Heart right ventricle (tissue), 16 donors: ENCODE results near the gene C2CD3. TPM values are rescaled to one million over a fixed set of nuclear protein-coding genes. Genes with fewer than 3 reads are reported as not detected.

Source experiments
- ATAC-seq, 8 donors: fragments of 200-7000 bp; cut with Tn5 transposase; one replicate each; pipeline ENCODE4 v1.9.1; 2020; ENCODE audit warnings: mild to moderate bottlenecking in 8 of 8, moderate library complexity in 8 of 8, moderate number of reproducible peaks in 1 of 8
- DNase-seq, 2 donors: peaks; one replicate each; pipeline ENCODE4 v3.0.0-alpha.2; 2020
- H3K27ac ChIP-seq, 10 donors: fragments of 200-600 bp; sonication (generic) in 2 of 10; one replicate each; pipeline versions ENCODE4 v1.5.0 to v1.8.0; 2020 to 2022; ENCODE audit warnings: mild to moderate bottlenecking in 3 of 10
- H3K27me3 ChIP-seq, 7 donors: fragments of 200-600 bp; one replicate each; pipeline ENCODE4 v1.8.0; 2021 to 2022; ENCODE audit warnings: mild to moderate bottlenecking in 2 of 7
- H3K36me3 ChIP-seq, 9 donors: fragments of 200-600 bp; sonication (generic) in 1 of 9; one replicate each; pipeline versions ENCODE4 v1.5.0 to v1.8.0; 2020 to 2022; ENCODE audit warnings: mild to moderate bottlenecking in 2 of 9
- H3K4me1 ChIP-seq, 9 donors: fragments of 200-600 bp; sonication (generic) in 1 of 9; one replicate each; pipeline versions ENCODE4 v1.5.0 to v1.8.0; 2020 to 2022; ENCODE audit warnings: mild to moderate bottlenecking in 4 of 9
- H3K4me3 ChIP-seq, 10 donors: fragments of 200-600 bp; sonication (generic) in 2 of 10; one replicate each; pipeline versions ENCODE4 v1.5.0 to v1.8.0; 2020 to 2022; ENCODE audit warnings: mild to moderate bottlenecking in 7 of 10, moderate library complexity in 2 of 10
- H3K9me3 ChIP-seq, 11 donors: fragments of 200-600 bp in 10 of 11; sonication (generic) in 2 of 11; one replicate each; pipeline versions ENCODE4 v1.5.0 to v1.8.0; 2013 to 2022; ENCODE audit warnings: mild to moderate bottlenecking in 2 of 11, control low read depth in 1 of 11, moderate library complexity in 1 of 11
- WGBS, 2 donors: extraction: QIAGEN DNeasy Blood & Tissue Kit; methylation state at CpG; one replicate each; pipeline ENCODE4 v1.1.7; 2013; ENCODE audit warnings: inconsistent platforms in 1 of 2; 5-methylcytosine and 5-hydroxymethylcytosine counted together
- intact Hi-C, 10 donors: fragments of 100-400 bp; cut with DNase I; formaldehyde crosslinking; loops; one replicate each; pipeline versions ENCODE4 v1.11.1 to v1.14.2; 2022
- polyA plus RNA-seq, 2 donors: library from polyadenylated mRNA; stranded (reverse); fragments of 200-250 nt; gene quantifications; one replicate each; pipeline ENCODE4 v1.2.3, GENCODE V29; 2013
- total RNA-seq, 10 donors: library from RNA; stranded (reverse); fragmentation: NEBNext Ultra II Directional in 3 of 10; extraction: Animal tissue kit (Norgen Biotek cat#: 25700) in 3 of 10; gene quantifications; one replicate each; pipeline versions ENCODE4 v1.2.1 to v1.2.4, GENCODE V29; 2021 to 2023
- TF ChIP-seq, protein P1 (sequence below), 9 donors: fragments of 200-600 bp; sonication (generic) in 2 of 9; IDR thresholded peaks; one replicate each; pipeline versions ENCODE4 v1.5.0 to v1.8.0; 2021 to 2022; ENCODE audit warnings: antibody characterized with exemption in 9 of 9, mild to moderate bottlenecking in 5 of 9, moderate library complexity in 1 of 9
- donor health status: Arrhythmogenic right ventricular cardiomyopathy.
- donor health status: ischemic (EF 13 %, LVEDD 7.1; RV severe dilation, severe dysfunction).
- donor health status: healthy with polysubstance abuse.
- donor health status: DM: no; HTN: yes; CAD: no.
- donor health status: DM: no; HTN: no; CAD: no.
- donor health status: ischemic (EF 25% LVEDD 6.9; RV normal size, moderate dysfunction).
- donor health status: ischemic (EF 25% LVEDD 5.7; RV mildly dilated, moderate dysfunction).
- donor health status: healthy.
- donor health status: DM: yes; HTN: yes; CAD: no.
- donor health status: Ischemic cardiomyopathy.
- donor health status: ischemic (EF 35%, LVEDD 5.7; RV mildly dilated, moderate dysfunction).
- donor health status: nonischemic (EF 11% LVEDD 7.7; RV severe dilation, severe dysfunction).
- donor health status: DM: yes; HTN: yes; CAD: no.
- donor health status: PGD.
- donor health status: ischemic (EF 29% LVEDD 5.4; RV normal size, mild dysfunction).
- donor health status: nonischemic (EF 23%, LVEDD 6.1; RV moderate dilation, normal function).

Gene C2CD3
- total and polyA plus RNA-seq, 12 donors = 7.8 to 14.8 (median 11.9) TPM

- TF ChIP-seq, protein P1, sequence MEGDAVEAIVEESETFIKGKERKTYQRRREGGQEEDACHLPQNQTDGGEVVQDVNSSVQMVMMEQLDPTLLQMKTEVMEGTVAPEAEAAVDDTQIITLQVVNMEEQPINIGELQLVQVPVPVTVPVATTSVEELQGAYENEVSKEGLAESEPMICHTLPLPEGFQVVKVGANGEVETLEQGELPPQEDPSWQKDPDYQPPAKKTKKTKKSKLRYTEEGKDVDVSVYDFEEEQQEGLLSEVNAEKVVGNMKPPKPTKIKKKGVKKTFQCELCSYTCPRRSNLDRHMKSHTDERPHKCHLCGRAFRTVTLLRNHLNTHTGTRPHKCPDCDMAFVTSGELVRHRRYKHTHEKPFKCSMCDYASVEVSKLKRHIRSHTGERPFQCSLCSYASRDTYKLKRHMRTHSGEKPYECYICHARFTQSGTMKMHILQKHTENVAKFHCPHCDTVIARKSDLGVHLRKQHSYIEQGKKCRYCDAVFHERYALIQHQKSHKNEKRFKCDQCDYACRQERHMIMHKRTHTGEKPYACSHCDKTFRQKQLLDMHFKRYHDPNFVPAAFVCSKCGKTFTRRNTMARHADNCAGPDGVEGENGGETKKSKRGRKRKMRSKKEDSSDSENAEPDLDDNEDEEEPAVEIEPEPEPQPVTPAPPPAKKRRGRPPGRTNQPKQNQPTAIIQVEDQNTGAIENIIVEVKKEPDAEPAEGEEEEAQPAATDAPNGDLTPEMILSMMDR (IDR thresholded peaks at IDR 0.05) = no peak
- peaks cover 0 to 29% (median 6%) of the 10 kb centered on the region in 9 donors for H3K4me1 ChIP-seq
- H3K4me3 ChIP-seq = no peak overlapping the region
- peaks cover 0 to 14% (median 0%) of the 10 kb centered on the region in 9 donors for H3K36me3 ChIP-seq
- 79 to 84% methylated on average over 13 of the region's 13 CpGs for WGBS, 2 donors
- H3K27me3 ChIP-seq = no peaks in the 10 kb centered on the region
- DNase-seq (no peak), ATAC-seq (no peak)
- no peaks in the 10 kb centered on the region for H3K9me3 ChIP-seq
- intact Hi-C loops = loop anchor here in 8 of 10 donors (10.0 kb wide), 6 partner anchors 55 to 125 kb away; no protein-coding TSS in a partner anchor
- H3K27ac ChIP-seq = peak overlapping the region in 1 of 10 donors; percentile 47
Observed at GRCh38 chr11:73969991-73970800, 200.6 kb downstream of the C2CD3 start.

DNA sequence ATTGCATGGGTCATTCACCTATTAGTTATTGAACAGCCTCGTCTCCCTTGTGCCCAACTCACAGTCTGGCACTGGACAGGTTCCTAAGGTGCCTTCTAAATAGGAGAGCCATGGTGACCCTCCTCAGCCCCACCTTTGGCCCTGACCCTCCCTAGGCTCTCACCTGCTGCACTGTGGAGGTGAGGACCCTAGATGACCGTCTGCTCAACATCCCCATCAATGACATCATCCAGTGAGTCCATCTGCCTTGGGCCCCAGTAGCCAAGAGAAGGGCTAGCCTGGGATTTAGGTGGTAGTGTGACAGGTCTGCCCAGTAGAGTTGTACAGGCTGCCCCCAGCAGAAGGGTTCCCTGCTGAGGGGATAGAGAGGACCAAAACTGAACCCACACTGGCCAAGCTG, 201.7 kb downstream of the C2CD3 start:
- TF ChIP-seq, protein P1 (IDR thresholded peaks at IDR 0.05) = no peak
- no peak overlapping the region for H3K4me3 ChIP-seq
- DNase-seq (no peak), ATAC-seq (no peak)
- no peak overlapping the region for H3K27ac ChIP-seq
- 86% methylated on average over 2 of the region's 2 CpGs for WGBS, 2 donors
- H3K36me3 ChIP-seq = peaks cover 0 to 4% (median 0%) of the 10 kb centered on the region in 9 donors
- peaks cover 0 to 4% (median 0%) of the 10 kb centered on the region in 7 donors for H3K27me3 ChIP-seq
- peaks cover 0 to 23% (median 10%) of the 10 kb centered on the region in 9 donors for H3K4me1 ChIP-seq
- no peaks in the 10 kb centered on the region for H3K9me3 ChIP-seq
- intact Hi-C loops = loop anchor here in 8 of 10 donors (10.0 kb wide), 6 partner anchors 56 to 126 kb away; no protein-coding TSS in a partner anchor

DNA sequence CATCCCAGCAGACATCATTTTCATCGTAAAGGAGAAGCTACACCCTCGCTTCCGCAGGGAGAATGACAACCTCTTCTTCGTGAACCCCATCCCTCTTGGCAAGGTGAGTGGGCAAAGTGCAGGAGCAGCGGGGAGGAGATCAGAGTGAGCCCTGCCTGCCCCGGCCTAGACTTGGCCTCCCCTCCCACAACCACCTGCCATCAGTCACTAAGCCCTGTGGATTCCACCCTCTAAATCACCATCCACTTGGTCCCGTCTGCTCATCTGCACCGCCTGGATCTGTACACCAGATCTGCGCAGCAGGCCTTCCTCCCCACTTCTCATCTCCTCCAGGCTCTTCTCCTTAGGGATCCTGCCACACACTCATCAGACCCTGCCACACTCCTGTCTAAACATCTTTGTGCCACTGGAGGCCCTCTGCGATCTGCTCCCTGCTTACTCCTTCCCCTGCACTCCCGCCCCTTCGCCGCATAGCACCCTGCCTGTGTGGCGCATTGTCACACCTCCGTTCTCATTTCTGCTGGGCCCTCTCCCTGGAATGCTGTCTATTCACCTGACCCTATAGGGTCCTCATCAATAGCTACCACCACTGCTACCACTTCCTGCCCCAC, 202.3 kb downstream of the C2CD3 start:
- DNase-seq = no peak
- peaks cover 0 to 1% (median 0%) of the 10 kb centered on the region in 9 donors for H3K36me3 ChIP-seq
- no peak for ATAC-seq
- peaks cover 0 to 17% (median 10%) of the 10 kb centered on the region in 9 donors for H3K4me1 ChIP-seq
- TF ChIP-seq, protein P1 (IDR thresholded peaks at IDR 0.05) = no peak
- H3K9me3 ChIP-seq = no peaks in the 10 kb centered on the region
- 88 to 94% methylated on average over 15 of the region's 15 CpGs for WGBS, 2 donors
- no peak overlapping the region for H3K27ac ChIP-seq
- H3K27me3 ChIP-seq = peaks cover 0 to 4% (median 0%) of the 10 kb centered on the region in 7 donors
- H3K4me3 ChIP-seq = no peak overlapping the region
- intact Hi-C loops = loop anchor here in 8 of 10 donors (10.0 kb wide), 6 partner anchors 56 to 126 kb away; no protein-coding TSS in a partner anchor

DNA sequence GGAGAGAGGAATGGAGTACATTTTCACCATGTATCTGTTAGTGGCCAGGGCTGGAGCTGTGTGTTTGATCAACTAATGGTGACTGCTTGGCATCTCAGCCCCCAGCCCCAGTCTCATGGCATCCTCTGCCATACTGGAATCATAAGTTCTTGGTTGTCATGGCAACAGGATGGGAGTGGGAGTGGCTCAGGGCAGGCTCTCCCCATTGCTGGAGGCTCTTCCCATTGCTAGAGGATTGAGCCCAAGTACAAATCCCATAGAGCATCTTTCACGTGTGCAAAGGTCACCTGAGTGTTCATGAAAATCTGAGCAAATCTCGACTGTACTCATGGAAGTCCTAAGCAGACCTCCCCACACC, 205.1 kb downstream of the C2CD3 start:
- Histone ChIP-seq H3K4me1 (peaks cover 0 to 15% (median 9%) of the 10 kb centered on the region in 9 donors), H3K4me3 (no peak overlapping the region), H3K27ac (no peak overlapping the region), H3K9me3 (no peaks in the 10 kb centered on the region), H3K27me3 (peaks cover 0 to 4% (median 0%) of the 10 kb centered on the region in 7 donors), H3K36me3 (no peaks in the 10 kb centered on the region)
- ATAC-seq = no peak
- TF ChIP-seq, protein P1 (IDR thresholded peaks at IDR 0.05) = no peak
- no peak for DNase-seq
- 70 to 73% methylated on average over 2 of the region's 2 CpGs for WGBS, 2 donors
- intact Hi-C loops = loop anchor here in 8 of 10 donors (2.0 to 10.0 kb wide), 7 partner anchors 17 to 129 kb away; partner anchors contain the start of gene UCP2 (in 1 of the 8)
